ENCODE measurements around the gene WDFY2.

DNA sequence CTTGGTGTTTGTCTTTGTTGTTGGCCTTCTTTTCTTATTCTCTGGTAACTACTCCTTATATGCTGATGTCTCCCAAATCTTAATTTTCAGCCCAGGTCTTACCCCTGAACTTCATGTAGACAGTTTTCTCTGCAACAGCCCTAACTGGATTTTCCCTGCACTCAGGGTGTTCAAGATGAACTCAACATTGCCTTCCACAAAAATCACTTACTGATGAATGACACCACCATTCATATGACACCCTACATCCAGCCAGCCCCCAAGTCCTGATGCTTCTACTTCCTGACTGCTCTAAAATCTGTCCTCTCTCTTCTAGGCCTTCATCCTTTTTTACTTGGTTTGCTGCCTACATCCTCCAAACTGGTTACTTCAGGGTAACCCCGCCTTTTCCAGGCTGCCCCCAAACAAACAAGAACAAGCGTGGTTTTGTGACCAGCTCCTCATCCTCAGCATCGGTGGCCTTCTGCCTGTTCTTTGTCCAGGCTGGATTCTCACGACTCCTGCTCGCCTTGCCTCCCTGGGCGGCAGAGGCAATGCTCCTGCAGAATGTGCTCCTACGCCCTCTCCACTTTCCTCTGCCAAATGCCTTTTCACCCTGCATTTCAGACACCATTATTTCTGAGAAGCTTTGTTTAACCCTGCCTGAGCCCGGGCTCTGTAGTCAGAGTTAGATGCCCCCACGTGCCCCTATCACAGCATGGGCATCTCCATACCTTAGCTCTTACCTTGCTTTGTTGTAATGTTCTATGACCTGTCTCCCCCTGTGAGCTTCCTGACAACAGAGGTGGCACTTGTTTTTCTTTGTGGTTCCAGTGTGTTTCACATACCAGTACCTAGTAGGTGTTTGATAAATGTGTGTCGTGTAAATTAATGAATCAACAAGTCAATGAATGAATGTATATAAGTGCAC is 61.8 kb downstream of the WDFY2 start:
- TF ChIP-seq POLR2A (IDR thresholded peaks at IDR 0.05; ENCODE audit: low read depth, low read length) (no peak), ZNF24 (IDR thresholded peaks at IDR 0.05) (no peak), MXI1 (IDR thresholded peaks at IDR 0.05; ENCODE audit: low read depth, low read length) (no peak), TAF1 (IDR thresholded peaks at IDR 0.05; ENCODE audit: borderline replicate concordance, low read depth, low read length) (no peak), FOXK2 (IDR thresholded peaks at IDR 0.05) (no peak), BCL3 (IDR thresholded peaks at IDR 0.05; ENCODE audit: borderline replicate concordance, insufficient read depth, low read depth, low read length, poor library complexity, severe bottlenecking) (no peak)

Measured in GM12878 (cell line).